Stimulated activated CD8-positive, alpha-beta memory T cell treated with anti-CD3 and anti-CD28 coated beads, Interleukin-7, amount 100 ng/mL, for 48 hours (primary cell): ENCODE results near the gene LRRC3B.

Source experiments
- DNase-seq, 2 donors: peaks; one replicate each; pipeline ENCODE4 v3.0.0-alpha.2; 2020; ENCODE audit warnings: low read depth in 1 of 2; ENCODE audit errors: extremely low read depth in 1 of 2

The LRRC3B gene

GRCh38 chr3:26704736-26705135 lies 82.2 kb downstream of the LRRC3B start:
- DNase-seq = no peak

GRCh38 chr3:26708501-26708900 lies 85.9 kb downstream of the LRRC3B start:
- no peak for DNase-seq

GRCh38 chr3:26712211-26713026 lies 89.8 kb downstream of the LRRC3B start:
- DNase-seq = no peak

DNA sequence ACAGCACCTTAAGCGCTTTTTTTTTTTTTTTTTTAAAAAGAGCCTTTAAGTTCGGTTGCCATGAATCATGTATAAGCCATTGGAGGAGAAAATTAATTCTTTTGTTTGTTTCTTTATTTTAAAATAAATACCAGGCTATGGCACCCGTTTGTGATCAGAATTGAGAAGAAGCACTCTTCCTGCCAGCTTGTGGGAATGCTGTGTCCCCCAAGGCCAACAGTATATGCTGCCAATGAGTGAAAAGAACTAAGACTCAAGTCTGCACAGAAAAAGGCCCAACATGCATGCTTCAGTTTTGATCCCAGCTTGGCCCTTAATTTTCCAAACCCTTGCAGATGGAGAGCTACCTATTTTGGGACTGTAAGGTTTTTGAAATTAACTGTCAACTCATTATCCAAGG lies 90.5 kb downstream of the LRRC3B start:
- no peak for DNase-seq

- no peak for DNase-seq
Observed at GRCh38 chr3:26714485-26714884, 91.9 kb downstream of the LRRC3B start.

DNA sequence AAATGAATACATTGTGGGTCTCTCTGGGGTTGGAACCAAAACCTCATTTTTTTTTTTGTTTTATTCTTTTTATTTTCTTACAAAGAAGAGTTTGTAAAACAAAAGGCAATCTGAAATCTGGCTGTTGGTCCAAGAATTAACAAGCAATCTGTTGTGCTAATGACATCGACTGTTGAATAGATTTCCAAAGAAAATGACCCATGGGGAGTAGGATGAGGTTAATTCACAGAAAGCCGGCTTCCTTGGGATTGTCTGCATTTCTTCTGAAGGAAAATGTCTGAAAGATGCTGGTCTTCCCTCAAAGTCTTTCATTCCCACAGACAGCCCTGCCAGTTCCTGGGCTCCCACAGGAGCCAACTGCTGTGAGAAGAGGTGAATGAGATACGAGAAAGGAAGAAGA lies 92.9 kb downstream of the LRRC3B start:
- DNase-seq = no peak

GRCh38 chr3:26718315-26718714 lies 95.7 kb downstream of the LRRC3B start:
- DNase-seq = no peak

- no peak for DNase-seq
Observed at GRCh38 chr3:26719134-26719533, 96.6 kb downstream of the LRRC3B start.

DNA sequence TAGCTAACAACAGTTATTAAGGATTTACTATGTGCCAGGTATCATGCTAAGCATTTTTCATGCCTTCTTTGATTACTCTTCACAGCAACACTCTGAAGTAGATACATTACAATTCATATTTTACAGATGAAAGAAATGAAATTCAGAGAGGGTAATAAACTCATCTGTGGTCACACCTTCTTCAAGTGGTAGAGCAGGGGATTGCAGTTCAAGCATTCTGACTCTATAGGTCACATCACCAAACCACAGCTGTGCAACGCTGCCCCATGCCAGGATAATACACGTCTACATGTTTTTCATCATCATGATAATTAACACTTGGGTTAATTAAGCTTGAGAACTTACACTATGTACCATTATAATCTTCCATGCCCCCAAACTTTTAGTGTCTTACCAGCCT lies 98.5 kb downstream of the LRRC3B start:
- no peak for DNase-seq

DNA sequence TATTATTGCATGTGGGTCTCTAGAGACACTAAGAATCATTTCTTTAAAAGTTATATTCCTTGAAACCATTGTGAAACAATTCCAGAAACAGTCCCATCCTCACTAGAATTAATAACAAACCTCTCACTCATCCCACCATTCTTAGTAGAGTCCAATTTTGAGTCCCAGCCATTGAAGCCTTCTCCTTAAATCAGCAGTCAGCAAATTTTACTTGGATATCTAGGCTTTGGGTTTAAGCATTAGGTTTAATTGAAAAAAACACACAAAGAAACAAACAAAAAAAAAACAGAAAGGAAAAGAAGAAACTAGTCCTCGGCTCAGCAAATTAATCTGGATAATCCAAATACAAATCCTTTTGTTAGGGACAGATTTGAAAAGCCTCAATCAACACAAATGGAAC lies 109.3 kb downstream of the LRRC3B start:
- DNase-seq = no peak

- DNase-seq = no peak
Observed at GRCh38 chr3:26750263-26750662, 127.7 kb downstream of the LRRC3B start.

- no peak for DNase-seq
Observed at GRCh38 chr3:26752466-26752865, 129.9 kb downstream of the LRRC3B start.

DNA sequence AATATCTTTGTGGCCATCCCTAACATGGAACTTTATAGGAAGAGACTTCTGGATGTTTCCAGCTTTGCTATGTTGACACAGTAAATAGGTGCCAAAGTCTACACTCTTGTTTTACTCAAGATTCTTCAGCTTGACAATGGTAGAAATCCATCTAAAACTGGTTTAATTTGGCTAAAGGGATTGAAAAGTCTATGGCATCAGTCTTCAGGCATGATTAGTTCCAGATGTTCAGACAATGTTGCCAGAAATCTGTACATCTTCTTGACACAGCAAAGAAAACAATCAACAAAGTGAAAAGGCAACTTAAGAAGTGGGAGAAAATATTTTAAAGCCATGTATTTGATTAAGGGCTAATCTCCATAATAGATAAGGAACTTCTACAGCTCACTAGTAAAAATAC lies 130.5 kb downstream of the LRRC3B start:
- no peak for DNase-seq

GRCh38 chr3:26757978-26758377 lies 135.4 kb downstream of the LRRC3B start:
- DNase-seq = no peak
